Upper lobe of left lung (tissue), 4 donors: Measurements from ENCODE around the gene FHIT.

Experiments
- POLR2AphosphoS5 ChIP-seq, 2 donors: sonication (generic); formaldehyde crosslinking; IDR thresholded peaks; one replicate each; pipeline ENCODE4 v1.5.1; 2017; ENCODE audit warnings: antibody characterized with exemption in 2 of 2
- TF ChIP-seq, protein P1 (sequence below), 6 experiments: fragments of 450-650 bp in 4 of 6; fragments of 200-600 bp in 2 of 6; sonication (generic) in 2 of 6; IDR thresholded peaks; one replicate each; pipeline ENCODE4 v1.5.1; 2016 to 2019; ENCODE audit warnings: antibody characterized with exemption in 6 of 6

DNA sequence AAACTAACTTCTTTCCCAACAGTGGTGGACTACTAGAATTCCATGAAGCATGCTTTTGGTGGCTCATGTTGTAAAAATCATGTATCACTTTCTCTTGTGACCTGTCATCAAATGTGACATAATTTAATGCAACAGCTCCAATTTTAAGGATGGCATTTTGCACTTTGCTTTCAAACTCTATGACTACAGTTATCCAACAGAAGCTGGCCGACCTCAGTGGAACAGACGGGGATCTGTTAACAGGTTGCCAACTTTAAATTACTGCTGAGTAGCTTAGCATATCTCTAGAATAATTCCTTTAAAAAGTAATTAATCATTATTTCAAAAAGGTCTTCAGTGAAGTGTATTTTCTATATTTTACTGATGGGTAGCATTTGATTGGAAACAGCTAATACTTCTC is 907.4 kb downstream of the FHIT start:
- no peak for TF ChIP-seq POLR2AphosphoS5 (IDR thresholded peaks at IDR 0.05)
- TF ChIP-seq, protein P1, sequence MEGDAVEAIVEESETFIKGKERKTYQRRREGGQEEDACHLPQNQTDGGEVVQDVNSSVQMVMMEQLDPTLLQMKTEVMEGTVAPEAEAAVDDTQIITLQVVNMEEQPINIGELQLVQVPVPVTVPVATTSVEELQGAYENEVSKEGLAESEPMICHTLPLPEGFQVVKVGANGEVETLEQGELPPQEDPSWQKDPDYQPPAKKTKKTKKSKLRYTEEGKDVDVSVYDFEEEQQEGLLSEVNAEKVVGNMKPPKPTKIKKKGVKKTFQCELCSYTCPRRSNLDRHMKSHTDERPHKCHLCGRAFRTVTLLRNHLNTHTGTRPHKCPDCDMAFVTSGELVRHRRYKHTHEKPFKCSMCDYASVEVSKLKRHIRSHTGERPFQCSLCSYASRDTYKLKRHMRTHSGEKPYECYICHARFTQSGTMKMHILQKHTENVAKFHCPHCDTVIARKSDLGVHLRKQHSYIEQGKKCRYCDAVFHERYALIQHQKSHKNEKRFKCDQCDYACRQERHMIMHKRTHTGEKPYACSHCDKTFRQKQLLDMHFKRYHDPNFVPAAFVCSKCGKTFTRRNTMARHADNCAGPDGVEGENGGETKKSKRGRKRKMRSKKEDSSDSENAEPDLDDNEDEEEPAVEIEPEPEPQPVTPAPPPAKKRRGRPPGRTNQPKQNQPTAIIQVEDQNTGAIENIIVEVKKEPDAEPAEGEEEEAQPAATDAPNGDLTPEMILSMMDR (IDR thresholded peaks at IDR 0.05), result no peak
